Left cardiac atrium (tissue), 4 donors: ENCODE data around the gene S100A2. TPM values are rescaled to one million over a fixed set of nuclear protein-coding genes. Genes with fewer than 3 reads are reported as not detected.

Experiments used
- ATAC-seq, 2 donors: fragments of 200-7000 bp; cut with Tn5 transposase; one replicate each; pipeline ENCODE4 v1.9.1; 2020; ENCODE audit warnings: mild to moderate bottlenecking in 2 of 2, moderate library complexity in 2 of 2
- DNase-seq: peaks from one replicate; pipeline ENCODE4 v3.0.0-alpha.2; 2020
- intact Hi-C, 2 donors: fragments of 100-400 bp; cut with DNase I; formaldehyde crosslinking; loops; one replicate each; pipeline versions ENCODE4 v1.14.1 to v1.15.1; 2022 to 2023
- long read RNA-seq: library from polyadenylated mRNA; unstranded; transcript quantifications from one replicate; pipeline ENCODE4 v2.0.0, GENCODE V29; 2021
- total RNA-seq, 2 donors: library from RNA; stranded (reverse); fragmentation: NEBNext Ultra II Directional; extraction: Animal tissue kit (Norgen Biotek cat#: 25700); gene quantifications; one replicate each; pipeline ENCODE4 v1.2.1, GENCODE V29; 2021
- donor health status: DM: no; HTN: yes; CAD: no.
- donor health status: DM: no; HTN: yes; CAD: no; lungs with severe emphysema.
- donor health status: DM: yes; HTN: yes; CAD: no.
- donor health status: Dilated cardiomyopathy.

The S100A2 gene
- under 1 TPM in 1 of 2 donors, not detected in 1; 0.84 TPM for total RNA-seq
- long read RNA-seq: 0 reads

DNA sequence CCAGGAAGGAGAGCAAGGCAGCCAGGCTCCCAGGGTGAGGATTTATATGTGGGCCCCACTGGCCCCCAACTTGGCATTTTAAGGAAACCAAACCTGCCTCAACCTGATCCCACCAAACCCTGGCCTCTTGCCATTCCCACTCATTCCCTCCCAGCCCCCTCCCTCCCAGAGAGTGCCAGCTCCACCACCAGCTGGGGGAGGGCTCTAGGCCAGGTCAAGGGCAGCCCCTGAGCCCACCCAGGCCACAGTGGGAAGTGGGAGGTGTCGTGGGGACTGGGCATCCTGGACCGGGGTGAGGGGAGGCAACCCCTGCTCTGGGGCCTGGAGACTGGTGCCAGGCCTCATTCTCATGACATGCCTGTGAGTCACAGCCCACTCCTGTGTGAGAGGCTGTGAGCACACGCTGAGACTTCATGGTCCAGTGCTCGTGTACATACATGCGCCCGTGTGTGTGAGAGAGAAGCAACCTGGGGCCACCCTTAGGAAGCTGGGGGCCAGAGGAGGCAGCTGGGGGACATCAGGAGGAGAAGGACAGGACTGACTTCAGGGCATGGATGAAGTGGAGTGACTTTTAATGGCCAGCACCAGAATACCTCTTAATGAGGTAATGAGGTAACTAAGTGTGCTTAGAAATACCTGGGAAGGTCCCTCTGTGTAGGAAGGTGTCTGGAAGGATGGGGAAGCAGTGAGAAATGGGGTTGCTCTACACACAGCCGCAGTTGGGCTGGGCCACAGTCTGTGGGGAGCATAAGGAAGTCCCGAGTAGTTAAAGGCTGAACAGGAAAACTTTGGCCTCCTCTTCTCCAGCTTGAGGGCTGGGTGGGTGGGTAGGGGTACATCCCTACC lies at the start of gene S100A2:
Gene S100A2 (minus strand): TSS at position 316 of the 846 bp plus-strand sequence. CDS start 1,967 bp downstream, outside the sequence.
- DNase-seq: peak; percentile 67
- peak; percentile 17 to 73 for ATAC-seq
- intact Hi-C loops: loop anchor here (2.0 to 5.0 kb wide), 3 partner anchors 31 to 213 kb away; partner anchors contain the start of gene S100A6 (in 1 of the 2)

DNA sequence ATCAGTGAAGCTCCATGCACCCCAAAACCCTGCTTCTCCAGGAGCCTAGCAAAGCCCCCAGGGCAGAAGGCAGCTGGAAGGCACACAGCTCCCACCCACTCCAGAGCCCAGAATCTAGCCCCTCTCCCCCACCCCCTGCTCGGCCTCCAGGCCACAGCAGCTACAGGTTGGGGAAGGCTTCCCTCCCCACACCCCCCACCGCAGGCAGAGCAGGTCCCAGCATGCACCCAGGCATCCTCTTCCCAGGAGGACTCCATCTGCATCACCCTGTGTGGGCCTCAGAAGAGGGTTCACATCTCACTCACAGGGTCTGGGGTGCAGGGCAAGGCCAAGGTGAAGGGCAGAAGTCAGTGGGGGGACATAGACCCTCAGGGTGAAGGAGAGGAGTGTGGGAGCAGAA lies 49.8 kb upstream of the S100A2 start:
- intact Hi-C loops: loop anchor here in 1 of 2 donors (5.0 kb wide), 1 partner anchor 43 kb away; no protein-coding TSS in a partner anchor
- no peak for ATAC-seq
- DNase-seq: no peak

DNA sequence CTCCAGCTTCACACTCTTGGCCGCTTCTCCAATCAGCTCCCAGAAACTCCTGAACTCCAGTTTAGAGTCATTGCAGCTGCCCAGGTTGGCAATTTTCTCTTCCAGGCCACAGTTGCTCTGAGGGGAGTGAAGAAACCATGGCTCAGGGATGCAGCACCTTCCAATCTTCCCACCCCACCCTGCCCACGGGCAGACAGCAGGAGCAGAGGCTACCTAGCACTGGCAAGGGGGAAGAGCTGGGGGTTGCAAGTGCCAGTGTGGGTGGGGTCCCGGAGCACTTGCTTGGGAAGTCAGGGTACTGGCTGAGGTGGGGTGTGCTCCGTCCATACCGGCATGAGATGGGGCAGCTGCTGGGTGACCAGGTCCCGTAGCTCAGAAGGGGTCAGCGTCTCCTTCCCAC lies 49.3 kb upstream of the S100A2 start:
- DNase-seq: no peak
- intact Hi-C loops: loop anchor here in 1 of 2 donors (5.0 kb wide), 1 partner anchor 43 kb away; no protein-coding TSS in a partner anchor
- no peak for ATAC-seq

DNA sequence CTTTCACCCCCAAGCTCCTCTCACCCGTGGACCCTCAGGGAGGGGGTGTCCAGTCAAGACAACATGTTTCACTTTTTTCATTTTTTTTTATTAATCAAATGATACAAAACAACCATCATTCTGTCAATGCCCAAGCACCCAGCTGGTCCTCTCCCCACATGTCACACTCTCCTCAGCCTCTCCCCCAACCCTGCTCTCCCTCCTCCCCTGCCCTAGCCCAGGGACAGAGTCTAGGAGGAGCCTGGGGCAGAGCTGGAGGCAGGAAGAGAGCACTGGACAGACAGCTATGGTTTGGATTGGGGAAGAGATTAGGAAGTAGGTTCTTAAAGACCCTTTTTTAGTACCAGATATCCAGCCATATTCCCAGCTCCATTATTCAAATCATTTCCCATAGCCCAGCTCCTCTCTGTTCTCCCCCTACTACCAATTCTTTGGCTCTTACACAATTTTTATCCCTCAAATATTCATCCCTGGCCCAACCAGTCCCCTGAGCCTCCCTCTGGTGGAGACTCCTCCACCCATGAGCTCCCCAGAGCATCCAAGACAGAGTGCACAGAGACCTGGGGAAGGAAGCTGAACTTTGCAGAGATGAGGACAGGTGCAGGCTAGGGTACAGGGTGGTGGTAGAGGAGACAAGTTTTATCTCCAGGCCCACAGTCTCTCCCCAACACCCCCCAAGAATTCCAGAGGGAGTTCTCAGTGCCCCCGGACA lies 48.7 kb upstream of the S100A2 start:
- ATAC-seq (no peak), DNase-seq (no peak)
- intact Hi-C loops: no loop called here

DNA sequence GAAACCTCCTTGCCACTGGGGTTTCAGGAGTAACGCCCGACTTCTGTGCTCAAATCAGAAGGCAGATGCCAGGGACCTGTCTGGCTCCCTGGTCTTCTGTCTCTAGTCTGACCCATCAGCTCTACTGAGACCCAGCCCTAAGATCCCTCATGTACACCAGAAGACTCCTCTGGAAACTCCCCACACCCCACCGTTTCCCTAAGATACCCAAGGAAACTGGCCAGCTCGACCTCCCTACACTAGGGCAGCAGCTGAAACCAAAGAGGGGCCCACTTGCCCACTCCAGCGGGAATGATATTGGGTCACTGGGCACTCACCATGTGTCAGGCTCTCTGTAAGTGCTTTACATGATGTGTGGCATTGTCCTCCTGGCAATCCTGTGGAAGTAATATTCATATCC lies 47.8 kb upstream of the S100A2 start:
- ATAC-seq (no peak), DNase-seq (no peak)
- intact Hi-C loops: no loop called here

DNA sequence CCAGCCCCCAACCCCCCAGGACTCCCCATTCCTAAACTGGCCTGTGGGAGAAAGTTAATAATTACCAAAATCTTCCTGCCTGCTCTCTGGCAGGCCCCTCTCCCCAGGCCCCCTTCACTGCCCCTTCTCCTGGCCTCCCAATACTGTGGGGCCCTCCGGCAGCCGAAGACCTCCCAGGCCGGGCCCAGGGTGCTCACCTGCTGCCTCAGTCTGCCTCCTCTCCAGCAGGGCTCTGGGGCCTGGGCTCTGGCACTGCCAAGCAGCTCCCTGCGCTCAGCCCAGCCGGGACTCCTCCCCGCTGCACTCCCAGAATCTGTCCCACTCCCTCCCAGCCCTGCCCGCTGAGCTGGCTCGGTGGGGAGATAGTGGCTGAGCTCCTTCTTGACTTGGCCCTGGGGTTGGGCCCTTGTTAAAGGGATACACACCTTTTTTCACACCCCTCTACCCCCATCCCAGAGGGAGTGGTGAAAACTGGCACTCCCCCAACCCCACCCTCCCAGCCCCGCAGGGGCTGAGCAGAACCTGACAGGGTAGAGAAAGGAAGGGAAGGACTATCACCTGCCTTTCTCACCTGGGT lies 47.2 kb upstream of the S100A2 start, which contains the start of gene S100A16:
Gene S100A16 (minus strand): TSS at position 383 of the 577 bp plus-strand sequence. CDS start 4,986 bp downstream, outside the sequence.
- ATAC-seq (peak; percentile 81 to 85), DNase-seq (peak; percentile 85)
- intact Hi-C loops: no loop called here

DNA sequence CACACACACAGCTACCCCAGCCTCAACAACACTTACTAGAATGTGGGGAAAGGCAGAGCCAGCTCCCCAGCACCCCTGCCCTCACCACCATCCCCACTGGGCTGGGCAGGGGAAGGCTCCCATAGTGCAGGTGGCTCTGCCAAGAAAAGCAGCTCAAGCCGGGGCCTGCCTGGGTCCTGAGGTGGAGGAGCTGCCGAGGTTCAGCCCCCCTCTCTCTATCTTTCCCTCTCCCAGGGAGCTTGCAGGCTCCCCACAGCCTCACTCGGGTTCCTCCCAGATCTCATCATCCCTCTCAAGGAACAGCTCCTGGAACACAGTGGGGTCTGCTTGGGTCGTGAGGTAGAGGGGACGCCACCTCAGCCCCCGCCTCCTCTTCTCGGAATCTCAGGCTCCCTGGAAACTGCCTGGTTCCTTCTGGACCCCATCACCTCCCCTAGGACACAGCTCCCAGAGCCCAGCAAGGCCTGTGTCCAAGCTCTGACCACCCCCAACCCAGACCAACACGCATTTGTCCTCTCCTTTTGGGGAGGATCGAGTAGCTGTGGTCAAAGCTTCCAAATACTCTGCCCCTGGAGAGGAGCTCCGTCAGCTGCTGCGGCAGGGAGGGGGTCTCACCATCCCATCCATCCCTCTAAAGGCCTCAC lies 46.6 kb upstream of the S100A2 start:
- DNase-seq (no peak), ATAC-seq (peak in 1 of 2 donors; percentile 11)
- intact Hi-C loops: no loop called here

DNA sequence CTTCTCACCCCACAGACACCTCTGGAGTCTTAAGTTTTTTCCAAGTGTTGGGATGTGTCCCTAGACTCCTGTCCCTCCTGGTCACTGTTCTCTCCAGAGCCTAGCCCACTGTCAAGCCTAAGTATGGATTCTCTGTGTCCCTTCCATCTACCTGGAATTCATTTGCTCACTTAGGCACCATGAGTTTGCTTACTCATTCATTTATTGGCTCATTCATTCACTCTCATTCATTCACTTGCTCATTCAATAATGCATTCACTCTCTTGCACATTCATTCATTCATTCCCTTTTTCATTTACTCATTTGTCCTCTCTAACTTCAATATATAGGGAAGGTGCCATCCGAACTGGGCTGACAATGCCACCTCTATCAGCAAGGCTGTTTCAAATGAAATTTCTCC lies 45.7 kb upstream of the S100A2 start:
- DNase-seq (no peak), ATAC-seq (no peak)
- intact Hi-C loops: no loop called here

DNA sequence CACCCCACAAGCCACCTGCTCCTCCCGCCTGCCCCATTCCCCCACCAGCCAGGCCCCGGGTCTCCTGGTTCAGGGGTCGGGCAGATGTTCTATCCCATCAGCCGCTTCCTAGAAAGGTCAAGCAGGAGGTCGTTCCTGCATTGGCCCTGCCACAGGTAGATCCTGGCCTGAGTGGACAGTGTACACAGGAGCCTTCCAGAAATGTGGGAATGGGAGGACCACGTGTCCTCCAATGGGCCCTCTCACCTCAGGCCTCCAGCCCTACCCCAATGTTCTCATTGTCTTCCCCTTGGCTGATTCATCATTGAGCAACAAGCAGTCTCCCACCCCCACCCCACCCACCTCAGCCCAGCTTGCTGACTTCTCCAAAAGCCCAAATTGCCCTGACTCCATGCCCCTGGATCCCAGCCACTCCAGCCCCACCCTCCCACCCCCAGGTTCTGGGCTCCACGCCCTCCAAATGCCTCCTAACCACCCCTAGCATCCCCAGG lies 45.2 kb upstream of the S100A2 start:
- DNase-seq: no peak
- intact Hi-C loops: no loop called here
- peak in 1 of 2 donors; percentile 1 for ATAC-seq

DNA sequence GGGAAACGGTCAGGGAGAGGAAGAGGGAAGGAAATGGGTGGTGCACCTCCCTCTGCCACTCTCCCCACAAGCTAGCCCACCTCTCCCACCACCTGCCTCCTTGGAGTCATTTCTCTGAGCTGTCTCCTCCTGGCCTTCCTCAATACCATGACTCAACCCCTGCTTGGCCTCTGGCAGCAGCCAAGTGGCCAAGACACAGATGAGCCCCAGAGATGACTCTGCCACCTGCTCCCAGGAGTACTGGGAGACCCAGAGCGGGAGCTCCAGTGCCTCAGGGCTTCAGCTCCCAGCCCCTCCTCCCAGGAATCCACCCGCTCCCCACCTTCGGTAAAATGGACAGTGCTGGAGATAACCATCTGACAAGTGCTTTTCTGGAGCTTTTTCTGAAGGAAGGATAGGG lies 44.7 kb upstream of the S100A2 start:
- intact Hi-C loops: no loop called here

DNA sequence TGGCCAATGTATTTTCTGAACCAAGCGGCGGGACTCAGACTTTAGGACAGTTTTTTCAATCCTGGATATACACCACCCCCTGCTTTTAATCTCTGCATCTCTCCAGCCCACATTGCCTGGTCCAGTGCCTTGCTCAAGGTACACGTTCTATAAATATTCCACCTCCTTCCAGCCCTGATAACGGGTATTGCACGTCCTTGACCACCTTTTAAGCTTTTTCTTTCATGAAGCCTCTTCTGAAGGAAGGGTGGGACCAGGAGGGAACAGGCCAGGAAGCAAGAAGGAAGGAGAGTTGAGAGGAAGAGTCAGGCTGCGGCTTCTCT lies 43.9 kb upstream of the S100A2 start:
- intact Hi-C loops: no loop called here
- no peak for DNase-seq
- ATAC-seq: no peak

More for the DNA sequence above, 44.7 kb upstream of the S100A2 start:
- DNase-seq: no peak
- ATAC-seq: no peak

DNA sequence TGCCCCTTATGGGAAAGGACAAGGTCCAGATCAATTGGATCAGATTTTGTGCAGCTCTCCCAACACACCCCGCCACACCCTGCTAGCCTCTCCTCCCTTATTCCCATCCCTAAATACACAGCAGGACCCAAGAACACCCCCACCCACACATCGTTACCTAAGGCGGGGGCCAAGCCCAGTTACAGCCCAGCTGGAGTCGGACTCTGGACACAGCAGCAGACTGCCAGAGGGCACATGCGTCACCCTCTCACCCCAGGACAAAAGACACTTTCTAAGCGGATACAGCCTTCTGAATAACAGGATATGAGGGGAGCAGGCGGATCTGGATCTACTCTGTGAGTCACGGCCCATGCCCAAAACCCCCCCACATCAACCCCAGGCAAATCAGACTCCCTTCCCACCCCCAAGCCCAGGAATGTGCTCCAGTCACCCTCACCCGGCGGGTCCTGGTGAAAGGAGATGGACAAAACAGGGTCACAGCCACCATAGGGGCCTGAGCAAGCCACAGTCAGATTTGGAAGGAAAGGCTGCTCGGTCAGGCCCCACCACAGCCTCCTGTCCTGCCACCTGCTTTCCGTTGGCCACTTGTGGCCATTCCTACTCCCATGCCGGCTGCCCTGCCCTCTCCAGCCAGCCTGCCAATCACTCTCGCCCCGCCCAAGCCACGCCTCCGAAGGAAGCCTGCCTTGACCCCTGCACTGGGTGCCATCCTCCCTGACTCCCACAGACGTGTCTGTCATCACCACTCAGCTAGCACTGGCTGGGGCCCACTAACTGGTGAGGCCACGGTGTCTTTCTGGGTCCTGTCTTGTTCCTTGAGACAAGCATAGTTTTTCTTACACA lies 43.3 kb upstream of the S100A2 start:
- ATAC-seq: peak; percentile 65 to 70
- intact Hi-C loops: no loop called here

DNA sequence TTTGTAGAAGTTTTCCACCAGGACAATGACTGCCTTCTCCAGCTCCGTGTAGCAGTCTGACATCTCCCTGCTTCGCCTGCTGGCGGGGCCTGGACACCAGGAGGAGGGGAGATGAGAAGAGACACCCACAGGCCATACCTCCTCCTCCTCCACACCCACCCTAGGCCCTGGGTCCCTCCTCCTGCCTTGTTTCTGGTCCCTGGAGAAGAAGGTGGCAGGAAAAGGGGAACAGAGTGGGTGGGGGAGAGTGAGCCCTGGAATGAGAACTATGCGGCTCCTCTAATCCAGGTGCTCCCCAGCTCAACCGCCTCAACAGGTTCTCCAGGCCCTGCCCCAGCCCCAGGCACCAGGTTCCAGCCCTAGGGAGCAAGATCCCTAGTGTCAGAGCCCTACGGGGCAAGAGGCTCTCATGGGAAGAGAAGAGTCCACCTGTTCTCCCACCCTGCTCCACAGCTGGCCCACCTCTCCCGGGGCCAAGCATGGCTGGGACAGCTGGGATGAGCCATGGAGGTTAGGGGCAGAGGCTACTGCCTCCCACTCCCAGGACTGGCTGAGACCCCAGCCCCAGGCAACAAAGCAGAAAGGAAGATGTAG lies 42.5 kb upstream of the S100A2 start:
- intact Hi-C loops: no loop called here
- DNase-seq: no peak
- ATAC-seq: no peak

More for the DNA sequence above, 43.3 kb upstream of the S100A2 start:
- peak; percentile 89 for DNase-seq

DNA sequence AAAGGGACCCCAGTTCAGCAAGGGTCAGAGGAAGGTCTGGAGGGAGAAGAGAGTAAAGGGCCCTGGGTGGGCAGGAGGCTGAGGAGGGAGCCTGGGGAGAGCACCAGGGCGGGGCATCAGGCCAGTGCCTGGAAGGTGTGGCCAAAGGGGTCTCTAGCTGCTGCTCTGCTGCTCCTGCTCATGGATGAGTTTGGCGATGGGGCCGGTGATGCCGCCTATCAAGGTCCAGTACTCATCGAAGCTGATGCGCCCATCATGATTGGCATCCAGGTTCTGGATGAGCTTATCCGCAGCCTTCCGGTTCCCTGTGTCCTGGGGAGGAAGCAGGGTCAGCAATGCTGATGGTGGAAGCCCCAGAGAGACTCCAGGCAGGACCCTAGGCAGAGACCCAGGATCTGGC lies 41.7 kb upstream of the S100A2 start:
- no peak for DNase-seq
- no peak for ATAC-seq
- intact Hi-C loops: no loop called here

DNA sequence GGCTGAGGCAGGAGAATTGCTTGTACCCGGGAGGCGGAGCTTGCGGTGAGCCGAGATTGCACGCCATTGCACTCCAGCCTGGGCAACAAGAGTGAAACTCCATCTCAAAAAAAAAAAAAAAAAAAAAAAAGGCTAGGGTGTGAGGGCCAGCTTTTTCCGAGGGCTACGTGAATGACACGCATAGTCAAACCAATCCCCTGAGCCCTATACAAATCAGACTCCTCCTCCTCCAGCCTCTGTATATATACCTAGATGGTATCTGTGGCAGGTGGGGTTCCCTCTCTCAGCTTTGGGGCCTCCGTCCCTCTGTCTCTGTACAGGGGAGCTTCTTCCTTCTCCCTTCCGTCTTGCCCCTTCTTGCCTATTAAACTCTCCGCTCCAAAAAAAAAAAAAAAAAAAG lies 40.5 kb upstream of the S100A2 start:
- DNase-seq (no peak), ATAC-seq (no peak)
- intact Hi-C loops: no loop called here

DNA sequence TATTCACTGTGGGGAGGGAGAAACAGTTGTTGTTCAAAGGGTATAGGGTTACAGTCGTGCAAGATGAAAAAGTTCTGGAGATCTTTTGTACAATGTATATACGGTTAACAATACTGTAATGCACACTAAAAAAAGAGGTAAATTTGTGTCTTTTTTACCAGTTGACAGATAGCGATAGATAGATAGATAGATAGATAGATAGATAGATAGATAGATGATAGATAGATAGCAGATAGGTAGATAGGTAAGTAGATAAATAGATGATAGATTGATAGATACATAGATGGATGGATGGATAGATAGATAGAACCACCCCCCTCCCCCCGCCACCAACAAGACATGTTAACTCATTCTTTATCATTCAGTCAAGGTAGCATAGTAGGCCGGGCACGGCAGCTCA lies 37.1 kb upstream of the S100A2 start:
- no peak for ATAC-seq
- no peak for DNase-seq
- intact Hi-C loops: no loop called here

DNA sequence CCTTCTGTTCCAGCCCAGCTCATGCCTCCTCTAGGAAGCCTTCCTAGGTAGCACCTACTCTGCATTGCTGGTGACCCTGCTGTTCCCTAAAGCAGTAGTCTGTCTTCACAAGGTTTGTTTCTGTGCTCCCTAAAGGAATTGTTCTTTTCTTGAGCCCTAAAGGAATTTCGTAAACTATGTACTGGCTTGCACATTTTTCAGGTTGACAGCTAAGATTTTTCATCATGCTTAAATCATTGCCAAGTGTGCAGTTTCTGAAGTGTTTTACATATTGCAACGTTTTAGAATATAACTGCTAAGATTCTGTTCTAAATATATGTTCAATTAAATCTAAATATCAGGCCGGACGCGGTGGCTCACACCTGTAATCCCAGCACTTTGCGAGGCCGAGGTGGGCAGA lies 34.2 kb upstream of the S100A2 start:
- ATAC-seq (no peak), DNase-seq (no peak)
- intact Hi-C loops: no loop called here
